ENCODE results near the gene LCN2.
"Not testable (repeated sequence)": the region's sequence is repeated elsewhere in the genome, so short reads cannot be mapped to it uniquely, and the experiment has no call there.

The LCN2 gene

GRCh38 chr9:128125580-128126354 lies 23.5 kb upstream of the LCN2 start:
- Histone ChIP-seq H3K4me3 (ENCODE audit: insufficient read length, low read depth) (peak overlapping the region; percentile 15), H3K36me3 (ENCODE audit: insufficient read depth, insufficient read length, low read length) (peaks cover 53% of the 10 kb centered on the region), H3K4me1 (ENCODE audit: insufficient read depth, insufficient read length) (peaks cover 20% of the 10 kb centered on the region), H3K27me3 (ENCODE audit: insufficient read depth, insufficient read length) (peaks cover 13% of the 10 kb centered on the region), H3K9ac (ENCODE audit: insufficient read length, low read depth) (peak overlapping the region; percentile 17), H3K9me3 (ENCODE audit: insufficient read depth, low read length) (peaks cover 9% of the 10 kb centered on the region; the same call in 1 of the 2 replicates)
- no peak for DNase-seq (ENCODE audit: low read depth, low spot score)
- TF ChIP-seq ZNF274 (IDR thresholded peaks at IDR 0.05; ENCODE audit: low read depth, low read length) (no peak), YY1 (IDR thresholded peaks at IDR 0.05; ENCODE audit: insufficient read depth, insufficient read length) (no peak), SUZ12 (IDR thresholded peaks at IDR 0.05; ENCODE audit: extremely low read depth, insufficient read depth, insufficient read length) (no peak)

DNA sequence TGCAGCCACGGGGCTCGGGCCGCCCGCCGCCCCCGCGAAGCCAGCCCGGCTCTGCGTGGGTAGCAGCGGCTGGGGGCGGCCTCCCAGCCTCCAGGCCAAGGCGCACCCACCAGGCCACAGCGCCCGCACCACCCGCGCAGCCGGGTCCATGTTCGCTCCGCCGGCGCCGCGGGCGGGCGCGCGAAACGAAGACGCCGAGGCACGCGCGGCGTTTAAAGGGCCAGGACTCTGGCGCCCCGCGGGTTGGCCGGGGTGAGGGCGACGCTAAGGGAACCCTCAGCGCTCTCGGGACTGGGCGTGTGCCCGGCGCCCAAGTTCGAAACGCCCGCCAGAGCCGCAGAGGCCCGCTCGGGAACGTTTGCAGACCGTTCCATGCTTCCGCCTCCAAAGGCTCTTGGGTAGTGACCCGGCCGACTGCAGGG lies 21.7 kb upstream of the LCN2 start, which contains the start of gene PTGES2:
PTGES2 (minus strand) TSS at position 162 of the 422 bp plus-strand sequence; CDS start at position 150, 12 bp downstream.
- Histone ChIP-seq H3K4me3 (ENCODE audit: insufficient read length, low read depth) (peak within 1 kb of the TSS; percentile 94), H3K4me1 (ENCODE audit: insufficient read depth, insufficient read length) (peaks cover 20% of the 10 kb centered on the region), H3K36me3 (ENCODE audit: insufficient read depth, insufficient read length, low read length) (peaks cover 37% of the 10 kb centered on the region), H3K9me3 (ENCODE audit: insufficient read depth, low read length) (peaks cover 9% of the 10 kb centered on the region; the same call in 1 of the 2 replicates), H3K27me3 (ENCODE audit: insufficient read depth, insufficient read length) (peaks cover 13% of the 10 kb centered on the region), H3K9ac (ENCODE audit: insufficient read length, low read depth) (peak within 1 kb of the TSS; percentile 98)
- TF ChIP-seq SUZ12 (IDR thresholded peaks at IDR 0.05; ENCODE audit: extremely low read depth, insufficient read depth, insufficient read length), result no peak
- no peak for TF ChIP-seq YY1 (IDR thresholded peaks at IDR 0.05; ENCODE audit: insufficient read depth, insufficient read length)
- DNase-seq (ENCODE audit: low read depth, low spot score), result peak; percentile 58

DNA sequence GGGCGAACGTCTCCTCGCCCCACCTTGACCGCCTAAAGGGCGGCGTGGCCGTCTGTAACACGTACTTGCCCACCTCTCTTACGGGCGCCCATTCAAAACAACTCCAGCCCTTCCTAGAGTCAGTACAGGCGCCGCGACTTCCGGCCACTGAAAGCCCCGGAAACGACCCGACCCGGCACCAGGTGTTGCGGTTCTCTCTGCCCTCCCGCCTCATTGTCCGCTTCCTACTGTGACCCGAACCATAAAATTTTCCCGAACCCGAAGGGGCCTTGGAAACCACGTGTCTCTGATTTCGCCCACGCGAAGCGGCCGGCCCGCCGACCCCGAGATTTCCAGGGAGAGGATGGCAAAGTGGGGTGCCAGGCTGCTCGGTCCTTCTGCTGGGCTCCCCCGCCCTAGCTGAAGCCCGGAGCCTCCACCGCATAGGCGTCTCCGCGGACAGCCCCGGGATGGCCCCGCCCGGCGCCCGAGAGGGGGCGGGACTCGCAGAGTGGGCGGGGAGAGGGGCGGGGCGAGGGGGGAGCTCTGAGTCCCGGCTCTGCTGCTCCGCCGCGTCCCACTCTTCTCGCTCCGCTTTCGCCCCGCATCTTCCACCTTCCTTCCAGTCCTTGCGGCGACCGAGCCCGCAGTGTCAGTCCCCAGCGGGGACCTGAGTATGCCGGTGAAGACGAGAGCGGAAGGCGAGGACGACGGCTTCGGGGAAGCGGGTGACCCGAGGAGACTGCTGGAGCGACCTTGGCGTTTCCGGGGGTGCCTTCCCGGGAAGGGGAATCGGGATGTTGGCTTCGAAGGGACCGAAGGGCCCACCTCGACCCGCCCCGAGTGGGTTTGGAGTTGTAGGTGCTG lies 21.0 kb upstream of the LCN2 start:
- TF ChIP-seq YY1 (IDR thresholded peaks at IDR 0.05; ENCODE audit: insufficient read depth, insufficient read length) (no peak), SUZ12 (IDR thresholded peaks at IDR 0.05; ENCODE audit: extremely low read depth, insufficient read depth, insufficient read length) (no peak), ZNF274 (IDR thresholded peaks at IDR 0.05; ENCODE audit: low read depth, low read length) (no peak)
- peaks cover 20% of the 10 kb centered on the region for H3K4me1 ChIP-seq (ENCODE audit: insufficient read depth, insufficient read length)
- peaks cover 11% of the 10 kb centered on the region; the same call in 1 of the 2 replicates for H3K9me3 ChIP-seq (ENCODE audit: insufficient read depth, low read length)
- H3K27me3 ChIP-seq (ENCODE audit: insufficient read depth, insufficient read length), result peaks cover 15% of the 10 kb centered on the region
- DNase-seq (ENCODE audit: low read depth, low spot score), result peak; percentile 83
- peak overlapping the region; percentile 98 for H3K9ac ChIP-seq (ENCODE audit: insufficient read length, low read depth)
- peak overlapping the region; percentile 94 for H3K4me3 ChIP-seq (ENCODE audit: insufficient read length, low read depth)
- peaks cover 30% of the 10 kb centered on the region for H3K36me3 ChIP-seq (ENCODE audit: insufficient read depth, insufficient read length, low read length)

- DNase-seq (ENCODE audit: low read depth, low spot score), result no peak
- Histone ChIP-seq H3K27me3 (ENCODE audit: insufficient read depth, insufficient read length) (peaks cover 16% of the 10 kb centered on the region), H3K4me3 (ENCODE audit: insufficient read length, low read depth) (peak overlapping the region; percentile 94), H3K36me3 (ENCODE audit: insufficient read depth, insufficient read length, low read length) (peaks cover 22% of the 10 kb centered on the region), H3K9ac (ENCODE audit: insufficient read length, low read depth) (peak overlapping the region; percentile 98), H3K9me3 (ENCODE audit: insufficient read depth, low read length) (peaks cover 19% of the 10 kb centered on the region), H3K4me1 (ENCODE audit: insufficient read depth, insufficient read length) (peaks cover 20% of the 10 kb centered on the region)
- TF ChIP-seq SUZ12 (IDR thresholded peaks at IDR 0.05; ENCODE audit: extremely low read depth, insufficient read depth, insufficient read length) (no peak), ZNF274 (IDR thresholded peaks at IDR 0.05; ENCODE audit: low read depth, low read length) (no peak), YY1 (IDR thresholded peaks at IDR 0.05; ENCODE audit: insufficient read depth, insufficient read length) (no peak)
These were observed 20.2 kb upstream of the LCN2 start for GRCh38 chr9:128128836-128129590.

- Histone ChIP-seq H3K27me3 (ENCODE audit: insufficient read depth, insufficient read length) (peaks cover 16% of the 10 kb centered on the region), H3K36me3 (ENCODE audit: insufficient read depth, insufficient read length, low read length) (peaks cover 12% of the 10 kb centered on the region), H3K4me1 (ENCODE audit: insufficient read depth, insufficient read length) (peaks cover 13% of the 10 kb centered on the region), H3K9me3 (ENCODE audit: insufficient read depth, low read length) (peaks cover 19% of the 10 kb centered on the region)
- DNase-seq (ENCODE audit: low read depth, low spot score); H3K4me3 ChIP-seq (ENCODE audit: insufficient read length, low read depth); H3K9ac ChIP-seq (ENCODE audit: insufficient read length, low read depth): not testable (repeated sequence)
These were observed 19.2 kb upstream of the LCN2 start for GRCh38 chr9:128129976-128130590.

- Histone ChIP-seq H3K9me3 (ENCODE audit: insufficient read depth, low read length) (peaks cover 19% of the 10 kb centered on the region), H3K4me1 (ENCODE audit: insufficient read depth, insufficient read length) (peaks cover 11% of the 10 kb centered on the region), H3K27me3 (ENCODE audit: insufficient read depth, insufficient read length) (peaks cover 16% of the 10 kb centered on the region)
- DNase-seq (ENCODE audit: low read depth, low spot score); H3K4me3 ChIP-seq (ENCODE audit: insufficient read length, low read depth); H3K36me3 ChIP-seq (ENCODE audit: insufficient read depth, insufficient read length, low read length); H3K9ac ChIP-seq (ENCODE audit: insufficient read length, low read depth): not testable (repeated sequence)
These were observed 18.6 kb upstream of the LCN2 start for GRCh38 chr9:128130651-128131050.

DNA sequence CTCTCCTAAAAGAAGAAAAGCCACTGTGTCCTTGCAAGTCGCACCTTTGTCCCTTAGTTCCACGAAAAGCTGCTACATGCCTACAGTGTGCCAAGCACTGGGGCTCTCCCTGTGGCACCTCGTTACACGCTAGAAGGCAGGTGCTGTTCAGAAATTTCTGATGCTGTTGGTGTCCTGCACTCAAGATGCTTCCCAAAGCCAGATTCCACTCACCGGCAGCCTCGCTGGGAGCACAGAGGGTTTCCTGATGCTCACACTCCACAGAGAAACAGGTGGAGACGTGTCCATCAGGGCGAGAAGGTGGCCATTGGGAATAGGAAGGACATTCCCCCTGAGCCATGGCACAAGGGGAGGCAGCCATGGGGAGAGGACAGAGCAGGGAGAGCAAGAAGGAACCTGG lies 17.9 kb upstream of the LCN2 start:
- H3K27me3 ChIP-seq (ENCODE audit: insufficient read depth, insufficient read length), result peaks cover 16% of the 10 kb centered on the region

DNA sequence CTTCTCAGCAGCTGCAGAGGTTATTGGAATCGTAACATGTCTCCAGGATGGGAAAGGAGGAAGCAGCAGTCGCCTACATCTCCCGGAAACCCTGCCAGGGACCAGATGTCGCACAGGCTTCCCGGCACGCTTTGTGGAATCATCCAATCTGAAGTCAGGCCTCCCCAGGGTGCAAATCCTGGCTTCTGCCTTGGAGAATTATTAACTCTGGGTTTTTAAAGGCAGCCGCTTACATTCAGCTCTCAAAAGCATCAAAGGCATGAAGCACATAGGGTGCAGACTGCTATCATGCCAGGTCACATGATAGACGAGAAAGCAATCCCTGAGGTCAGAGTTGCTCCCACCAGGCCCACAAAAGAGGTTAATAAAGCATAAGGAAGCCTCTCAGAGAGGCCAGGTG lies 17.1 kb upstream of the LCN2 start:
- not testable (repeated sequence) for H3K36me3 ChIP-seq (ENCODE audit: insufficient read depth, insufficient read length, low read length); H3K9ac ChIP-seq (ENCODE audit: insufficient read length, low read depth); DNase-seq (ENCODE audit: low read depth, low spot score); H3K4me1 ChIP-seq (ENCODE audit: insufficient read depth, insufficient read length); H3K4me3 ChIP-seq (ENCODE audit: insufficient read length, low read depth)
- Histone ChIP-seq H3K27me3 (ENCODE audit: insufficient read depth, insufficient read length) (peaks cover 16% of the 10 kb centered on the region), H3K9me3 (ENCODE audit: insufficient read depth, low read length) (peaks cover 19% of the 10 kb centered on the region)

More for the DNA sequence above, 17.9 kb upstream of the LCN2 start:
- peaks cover 19% of the 10 kb centered on the region for H3K9me3 ChIP-seq (ENCODE audit: insufficient read depth, low read length)
- H3K4me1 ChIP-seq (ENCODE audit: insufficient read depth, insufficient read length); H3K4me3 ChIP-seq (ENCODE audit: insufficient read length, low read depth); DNase-seq (ENCODE audit: low read depth, low spot score); H3K9ac ChIP-seq (ENCODE audit: insufficient read length, low read depth); H3K36me3 ChIP-seq (ENCODE audit: insufficient read depth, insufficient read length, low read length): not testable (repeated sequence)

DNA sequence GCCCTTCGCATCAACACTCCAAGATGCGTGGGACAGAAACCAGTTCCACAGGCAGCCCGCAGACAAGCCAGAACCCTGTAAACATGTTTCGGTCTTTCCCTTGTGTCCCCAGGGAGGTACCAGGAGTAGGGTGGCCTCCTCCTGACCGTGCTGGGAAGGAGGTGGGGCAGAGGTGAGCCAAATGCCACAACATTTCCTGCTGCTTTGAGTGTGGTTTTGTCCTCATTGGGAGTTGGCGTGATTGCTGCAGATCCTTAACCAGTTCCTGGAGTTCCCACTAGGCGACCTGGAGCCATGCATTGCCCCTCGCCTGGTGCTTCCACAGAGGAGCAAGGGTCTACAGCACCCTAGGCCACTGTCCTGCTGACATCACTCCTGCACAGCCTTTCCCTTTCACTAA lies 13.7 kb upstream of the LCN2 start:
- H3K27me3 ChIP-seq (ENCODE audit: insufficient read depth, insufficient read length); DNase-seq (ENCODE audit: low read depth, low spot score); H3K9ac ChIP-seq (ENCODE audit: insufficient read length, low read depth); H3K9me3 ChIP-seq (ENCODE audit: insufficient read depth, low read length); H3K4me3 ChIP-seq (ENCODE audit: insufficient read length, low read depth); H3K36me3 ChIP-seq (ENCODE audit: insufficient read depth, insufficient read length, low read length); H3K4me1 ChIP-seq (ENCODE audit: insufficient read depth, insufficient read length): not testable (repeated sequence)
